ENCODE data around the gene PDE4D. TPM values are rescaled to one million over a fixed set of nuclear protein-coding genes. Genes with fewer than 3 reads are reported as not detected.

The PDE4D gene
- total RNA-seq, 1 experiment from 2014 or later, result 2.4 TPM

GRCh38 chr5:59279979-59280378 is 613.5 kb downstream of the PDE4D start:
- BruUV-seq (replicated peaks), result no TSS peak

GRCh38 chr5:59276917-59277372 is 616.6 kb downstream of the PDE4D start:
- no peak overlapping the region for H3K27ac ChIP-seq (ENCODE audit: low read length)
- no peak overlapping the region for H3K4me3 ChIP-seq (ENCODE audit: low read depth in 2 of 2, low read length in 2 of 2)
- in situ Hi-C loops (cut with HindIII; ENCODE audit: low pct_unique_long_range_greater_than_20kb, low sequenced_read_pairs) (no loop called here), intact Hi-C loops (cut with micrococcal nuclease; ENCODE audit: unreplicated experiment) (no loop called here)
- no peak for DNase-seq (ENCODE audit: low read depth, low spot score)
- TF ChIP-seq CTCF (IDR thresholded peaks at IDR 0.05), result no peak
- TF ChIP-seq SIN3A (IDR thresholded peaks at IDR 0.05; ENCODE audit: borderline replicate concordance, insufficient read depth, low read depth, low read length), result no peak
- no peak for TF ChIP-seq POLR2AphosphoS5 (IDR thresholded peaks at IDR 0.05; ENCODE audit: low read depth, low read length)
- TF ChIP-seq TCF7L2 (IDR thresholded peaks at IDR 0.05; ENCODE audit: low read depth, low read length), result no peak
- no peak for TF ChIP-seq REST (IDR thresholded peaks at IDR 0.05; ENCODE audit: insufficient read depth in 1 of 2, low read depth in 2 of 2, low read length in 1 of 2)
- ChIA-PET POLR2A (no interaction called here), CTCF (no interaction called here)
- no peaks in the 10 kb centered on the region for H3K27me3 ChIP-seq (ENCODE audit: control insufficient read depth, insufficient read depth, low read length)
- no peaks in the 10 kb centered on the region for H3K9me3 ChIP-seq (ENCODE audit: control insufficient read depth, insufficient read depth, low read depth, low read length)
- no TSS peak for BruUV-seq (replicated peaks)
- no peaks in the 10 kb centered on the region for H3K36me3 ChIP-seq (ENCODE audit: control insufficient read depth, insufficient read depth, low read length)
- H3K4me1 ChIP-seq (ENCODE audit: control insufficient read depth, insufficient read depth, low read length), result peaks cover 5% of the 10 kb centered on the region; the same call in 1 of the 2 replicates
- no peak for ATAC-seq

More at GRCh38 chr5:59279979-59280378, 613.5 kb downstream of the PDE4D start:
- DNase-seq (ENCODE audit: low read depth, low spot score) (no peak), ATAC-seq (no peak)
- intact Hi-C loops (cut with micrococcal nuclease; ENCODE audit: unreplicated experiment), result no loop called here
- Histone ChIP-seq H3K4me3 (ENCODE audit: low read depth in 2 of 2, low read length in 2 of 2) (no peak overlapping the region), H3K4me1 (ENCODE audit: control insufficient read depth, insufficient read depth, low read length) (peaks cover 5% of the 10 kb centered on the region; the same call in 1 of the 2 replicates), H3K27me3 (ENCODE audit: control insufficient read depth, insufficient read depth, low read length) (no peaks in the 10 kb centered on the region), H3K9me3 (ENCODE audit: control insufficient read depth, insufficient read depth, low read depth, low read length) (no peaks in the 10 kb centered on the region), H3K27ac (ENCODE audit: low read length) (no peak overlapping the region), H3K36me3 (ENCODE audit: control insufficient read depth, insufficient read depth, low read length) (no peaks in the 10 kb centered on the region)
- ChIA-PET CTCF (no interaction called here), POLR2A (no interaction called here)
- no peak for TF ChIP-seq POLR2AphosphoS5 (IDR thresholded peaks at IDR 0.05; ENCODE audit: low read depth, low read length)
- no peak for TF ChIP-seq SIN3A (IDR thresholded peaks at IDR 0.05; ENCODE audit: borderline replicate concordance, insufficient read depth, low read depth, low read length)
- TF ChIP-seq TCF7L2 (IDR thresholded peaks at IDR 0.05; ENCODE audit: low read depth, low read length), result no peak
- no peak for TF ChIP-seq CTCF (IDR thresholded peaks at IDR 0.05)
- TF ChIP-seq REST (IDR thresholded peaks at IDR 0.05; ENCODE audit: insufficient read depth in 1 of 2, low read depth in 2 of 2, low read length in 1 of 2), result no peak
- in situ Hi-C loops (cut with HindIII; ENCODE audit: low pct_unique_long_range_greater_than_20kb, low sequenced_read_pairs), result no loop called here
